Osteoblast (primary cell): ENCODE measurements around the gene DLG1. TPM values are rescaled to one million over a fixed set of nuclear protein-coding genes. Genes with fewer than 3 reads are reported as not detected.

Experiments
- DNase-seq: peaks from one replicate; pipeline ENCODE4 v3.0.0; 2011; ENCODE audit warnings: low spot score, mixed read lengths; ENCODE audit not compliant: insufficient read length; ENCODE audit errors: missing footprints
- H2AFZ ChIP-seq: 2 replicates; pipeline ENCODE4 v1.6.0; 2011; ENCODE audit warnings: mild to moderate bottlenecking, low read length
- H3K27ac ChIP-seq: 2 replicates; pipeline ENCODE4 v1.5.1; 2011; ENCODE audit warnings: mild to moderate bottlenecking, low read depth, low read length, moderate library complexity
- H3K27me3 ChIP-seq: 2 replicates; pipeline ENCODE4 v1.6.0; 2012; ENCODE audit warnings: mild to moderate bottlenecking, control low read depth, inconsistent platforms, low read length, moderate library complexity; ENCODE audit not compliant: insufficient read depth
- H3K36me3 ChIP-seq: 2 replicates; pipeline ENCODE4 v1.5.1; 2011; ENCODE audit warnings: mild to moderate bottlenecking, low read length, control low read depth, moderate library complexity; ENCODE audit not compliant: insufficient read depth
- H3K4me1 ChIP-seq: 2 replicates; pipeline ENCODE4 v1.5.1; 2011; ENCODE audit warnings: mild to moderate bottlenecking, low read length, control low read depth, moderate library complexity; ENCODE audit not compliant: insufficient read depth
- H3K4me2 ChIP-seq: 2 replicates; pipeline ENCODE4 v1.6.0; 2011; ENCODE audit warnings: mild to moderate bottlenecking, low read length; ENCODE audit not compliant: insufficient read depth
- H3K4me3 ChIP-seq: fragments of 200-600 bp; sonication (generic); 3 replicates; pipeline ENCODE4 v1.5.1; 2012; ENCODE audit warnings: mild to moderate bottlenecking, low read length, inconsistent platforms; ENCODE audit not compliant: insufficient read depth
- H3K79me2 ChIP-seq: 2 replicates; pipeline ENCODE4 v1.6.0; 2012; ENCODE audit warnings: mild to moderate bottlenecking, low read length, control low read depth, inconsistent platforms; ENCODE audit not compliant: insufficient read depth
- H3K9me3 ChIP-seq: 2 replicates; pipeline ENCODE4 v1.5.1; 2011; ENCODE audit warnings: low read depth, low read length, control low read depth
- H4K20me1 ChIP-seq: 2 replicates; pipeline ENCODE4 v1.6.0; 2012; ENCODE audit warnings: mild to moderate bottlenecking, low read length, control low read depth; ENCODE audit not compliant: insufficient read depth
- total RNA-seq: library from RNA; depleted of rRNA; stranded (reverse); fragments of >200 nt; gene quantifications from 2 replicates; pipeline ENCODE4 v1.2.3, GENCODE V29; 2012
- TF ChIP-seq, protein P1 (sequence below): IDR thresholded peaks from 2 replicates; pipeline ENCODE4 v1.5.1; 2011; ENCODE audit warnings: mild to moderate bottlenecking, low read depth, low read length, moderate library complexity; ENCODE audit errors: extremely low read depth

Gene DLG1
- total RNA-seq, 1 donor: 79.3 TPM

DNA sequence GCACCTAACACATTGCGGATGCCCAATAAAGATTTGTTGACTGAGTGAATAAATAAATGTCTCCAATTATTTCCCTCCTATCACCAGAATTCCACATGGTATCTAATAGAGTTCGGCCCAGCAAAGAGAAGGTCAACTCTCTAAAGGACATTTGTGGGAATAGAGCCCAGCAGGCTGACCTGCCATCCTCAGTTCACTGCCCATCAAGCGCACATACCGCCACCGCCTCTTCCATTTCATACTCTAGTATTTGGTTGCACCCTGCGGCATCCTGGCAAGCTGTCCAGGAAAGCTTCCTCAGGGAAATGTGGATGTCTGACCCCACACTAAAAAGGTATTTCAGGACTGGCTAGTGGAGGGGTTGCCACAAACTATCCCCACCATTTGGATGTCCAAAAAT is 29.8 kb upstream of the DLG1 start:
- H3K27ac ChIP-seq: no peak overlapping the region
- no peaks in the 10 kb centered on the region for H3K9me3 ChIP-seq
- no peak overlapping the region for H2AFZ ChIP-seq
- no peaks in the 10 kb centered on the region for H4K20me1 ChIP-seq
- no peak for DNase-seq
- TF ChIP-seq, protein P1, sequence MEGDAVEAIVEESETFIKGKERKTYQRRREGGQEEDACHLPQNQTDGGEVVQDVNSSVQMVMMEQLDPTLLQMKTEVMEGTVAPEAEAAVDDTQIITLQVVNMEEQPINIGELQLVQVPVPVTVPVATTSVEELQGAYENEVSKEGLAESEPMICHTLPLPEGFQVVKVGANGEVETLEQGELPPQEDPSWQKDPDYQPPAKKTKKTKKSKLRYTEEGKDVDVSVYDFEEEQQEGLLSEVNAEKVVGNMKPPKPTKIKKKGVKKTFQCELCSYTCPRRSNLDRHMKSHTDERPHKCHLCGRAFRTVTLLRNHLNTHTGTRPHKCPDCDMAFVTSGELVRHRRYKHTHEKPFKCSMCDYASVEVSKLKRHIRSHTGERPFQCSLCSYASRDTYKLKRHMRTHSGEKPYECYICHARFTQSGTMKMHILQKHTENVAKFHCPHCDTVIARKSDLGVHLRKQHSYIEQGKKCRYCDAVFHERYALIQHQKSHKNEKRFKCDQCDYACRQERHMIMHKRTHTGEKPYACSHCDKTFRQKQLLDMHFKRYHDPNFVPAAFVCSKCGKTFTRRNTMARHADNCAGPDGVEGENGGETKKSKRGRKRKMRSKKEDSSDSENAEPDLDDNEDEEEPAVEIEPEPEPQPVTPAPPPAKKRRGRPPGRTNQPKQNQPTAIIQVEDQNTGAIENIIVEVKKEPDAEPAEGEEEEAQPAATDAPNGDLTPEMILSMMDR: no peak
- no peak overlapping the region for H3K4me2 ChIP-seq
- no peaks in the 10 kb centered on the region for H3K79me2 ChIP-seq
- H3K4me3 ChIP-seq: no peak overlapping the region
- no peaks in the 10 kb centered on the region for H3K36me3 ChIP-seq
- no peaks in the 10 kb centered on the region for H3K4me1 ChIP-seq
- H3K27me3 ChIP-seq: no peaks in the 10 kb centered on the region

DNA sequence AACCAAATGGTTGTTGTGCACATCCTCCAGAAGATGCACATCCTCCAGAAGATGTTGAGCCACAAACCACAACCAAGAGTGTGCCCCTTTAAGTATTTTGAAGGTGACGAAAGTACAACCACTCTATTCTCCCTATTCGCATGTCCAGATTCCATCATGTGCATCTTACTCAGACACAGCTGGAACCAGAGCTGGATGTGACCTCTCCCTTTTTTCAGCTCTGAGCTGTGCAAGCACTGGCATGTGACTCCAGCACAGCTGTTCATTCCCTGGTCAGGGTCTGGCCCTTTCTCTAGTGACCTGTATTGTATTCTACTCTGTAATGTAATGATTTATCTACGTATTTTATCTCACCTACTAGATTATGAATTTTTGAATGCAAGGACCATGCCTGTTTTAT is 29.3 kb upstream of the DLG1 start:
- H4K20me1 ChIP-seq: no peaks in the 10 kb centered on the region
- H3K27me3 ChIP-seq: no peaks in the 10 kb centered on the region
- no peaks in the 10 kb centered on the region for H3K36me3 ChIP-seq
- no peak overlapping the region for H3K4me3 ChIP-seq
- TF ChIP-seq, protein P1: no peak
- no peaks in the 10 kb centered on the region for H3K4me1 ChIP-seq
- DNase-seq: no peak
- H3K4me2 ChIP-seq: no peak overlapping the region
- no peaks in the 10 kb centered on the region for H3K9me3 ChIP-seq
- H2AFZ ChIP-seq: no peak overlapping the region
- no peaks in the 10 kb centered on the region for H3K79me2 ChIP-seq
- no peak overlapping the region for H3K27ac ChIP-seq

DNA sequence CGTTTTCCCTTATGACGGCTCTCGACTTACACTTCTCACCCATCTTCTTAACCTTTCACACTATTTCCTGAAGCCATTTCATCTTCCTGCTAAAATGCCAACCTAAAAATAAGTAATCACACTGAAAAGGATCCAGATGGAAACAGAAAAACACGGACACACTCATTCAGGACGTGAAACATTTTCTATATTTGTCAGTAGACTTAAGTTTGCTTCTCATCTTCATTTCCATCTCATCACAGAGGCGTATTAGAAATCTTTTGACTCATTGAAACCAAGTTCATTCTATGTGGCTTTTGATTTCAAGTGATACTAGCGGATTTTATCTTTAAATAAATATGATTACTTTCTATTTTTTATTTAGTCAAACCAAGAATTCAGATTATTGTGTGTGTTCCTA is 27.4 kb upstream of the DLG1 start:
- TF ChIP-seq, protein P1: no peak
- no peak overlapping the region for H3K4me2 ChIP-seq
- H3K27ac ChIP-seq: no peak overlapping the region
- no peaks in the 10 kb centered on the region for H3K4me1 ChIP-seq
- H3K9me3 ChIP-seq: no peaks in the 10 kb centered on the region
- no peaks in the 10 kb centered on the region for H3K36me3 ChIP-seq
- no peaks in the 10 kb centered on the region for H3K79me2 ChIP-seq
- H2AFZ ChIP-seq: no peak overlapping the region
- H3K27me3 ChIP-seq: no peaks in the 10 kb centered on the region
- no peak overlapping the region for H3K4me3 ChIP-seq
- DNase-seq: no peak
- H4K20me1 ChIP-seq: no peaks in the 10 kb centered on the region

DNA sequence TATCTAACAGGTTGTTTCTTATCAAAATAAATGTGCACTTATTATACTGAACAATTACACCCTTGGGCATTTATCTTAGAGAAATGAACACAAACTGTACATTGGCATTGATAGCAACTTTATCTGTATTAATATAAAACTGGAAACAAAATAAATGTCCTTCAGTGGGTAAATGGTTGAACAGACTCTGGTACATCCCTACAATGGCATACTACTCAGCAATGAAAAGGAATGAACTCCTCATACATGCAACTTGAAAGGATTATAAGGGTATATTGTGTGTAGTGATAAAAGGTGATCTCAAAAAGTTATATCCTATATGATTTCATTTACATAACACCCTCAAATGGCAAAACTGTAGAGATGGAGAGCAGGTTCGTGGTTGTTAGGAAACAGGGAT is 23.7 kb upstream of the DLG1 start:
- no peaks in the 10 kb centered on the region for H3K79me2 ChIP-seq
- no peak overlapping the region for H2AFZ ChIP-seq
- no peaks in the 10 kb centered on the region for H3K9me3 ChIP-seq
- no peak for DNase-seq
- H3K4me2 ChIP-seq: no peak overlapping the region
- H3K36me3 ChIP-seq: no peaks in the 10 kb centered on the region
- H3K27ac ChIP-seq: no peak overlapping the region
- peaks cover 8% of the 10 kb centered on the region for H3K4me1 ChIP-seq
- no peaks in the 10 kb centered on the region for H4K20me1 ChIP-seq
- H3K4me3 ChIP-seq: no peak overlapping the region
- no peaks in the 10 kb centered on the region for H3K27me3 ChIP-seq
- TF ChIP-seq, protein P1: no peak
